Left lung (tissue), 10 donors: Measurements from ENCODE around the gene ARL16. TPM values are rescaled to one million over a fixed set of nuclear protein-coding genes. Genes with fewer than 3 reads are reported as not detected.

Experiments used
- ATAC-seq: fragments of 200-7000 bp; cut with Tn5 transposase; one replicate; pipeline ENCODE4 v1.9.1; 2020; ENCODE audit warnings: moderate library complexity
- DNase-seq, 4 donors: peaks; one replicate each; pipeline ENCODE4 v3.0.0-alpha.2; 2013 to 2020
- H3K27ac ChIP-seq, 2 donors: fragments of 200-600 bp; sonication (generic) in 1 of 2; one replicate each; pipeline versions ENCODE4 v1.5.0 to v1.8.0; 2020 to 2021
- H3K27me3 ChIP-seq, 2 donors: fragments of 200-600 bp; sonication (generic) in 1 of 2; one replicate each; pipeline versions ENCODE4 v1.5.0 to v1.8.0; 2020 to 2021
- H3K36me3 ChIP-seq, 2 donors: fragments of 200-600 bp; sonication (generic) in 1 of 2; one replicate each; pipeline versions ENCODE4 v1.5.0 to v1.8.0; 2020 to 2021
- H3K4me1 ChIP-seq, 2 donors: fragments of 200-600 bp; one replicate each; pipeline ENCODE4 v1.8.0; 2021
- H3K4me3 ChIP-seq, 2 donors: fragments of 200-600 bp; sonication (generic) in 1 of 2; one replicate each; pipeline versions ENCODE4 v1.5.0 to v1.8.0; 2020 to 2021; ENCODE audit warnings: mild to moderate bottlenecking in 1 of 2
- H3K9me3 ChIP-seq, 2 donors: fragments of 200-600 bp; sonication (generic) in 1 of 2; one replicate each; pipeline versions ENCODE4 v1.5.0 to v1.8.0; 2020 to 2021
- intact Hi-C, 2 donors: fragments of 100-400 bp; cut with DNase I; formaldehyde crosslinking; loops; one replicate each; pipeline versions ENCODE4 v1.11.2 to v1.14.2; 2022
- polyA plus RNA-seq, 6 donors: library from polyadenylated mRNA; unstranded; fragments of 120-200 nt; gene quantifications; one replicate each; pipeline ENCODE4 v1.2.1, GENCODE V29; 2013; ENCODE audit not compliant: insufficient read length in 6 of 6
- total RNA-seq, 2 donors: library from RNA; stranded (reverse); fragmentation: NEBNext Ultra II Directional; extraction: Animal tissue kit (Norgen Biotek cat#: 25700); gene quantifications; one replicate each; pipeline ENCODE4 v1.2.1, GENCODE V29; 2021
- TF ChIP-seq, protein P1 (sequence below), 2 donors: fragments of 200-600 bp; sonication (generic) in 1 of 2; IDR thresholded peaks; one replicate each; pipeline versions ENCODE4 v1.5.0 to v1.8.0; 2021; ENCODE audit warnings: antibody characterized with exemption in 2 of 2
- donor health status: DM: no; HTN: yes; CAD: no.
- donor health status: DM: no; HTN: no; CAD: no.

Gene ARL16
- total and polyA plus RNA-seq, 8 donors: 22.5 to 48.1 (median 41.9) TPM

DNA sequence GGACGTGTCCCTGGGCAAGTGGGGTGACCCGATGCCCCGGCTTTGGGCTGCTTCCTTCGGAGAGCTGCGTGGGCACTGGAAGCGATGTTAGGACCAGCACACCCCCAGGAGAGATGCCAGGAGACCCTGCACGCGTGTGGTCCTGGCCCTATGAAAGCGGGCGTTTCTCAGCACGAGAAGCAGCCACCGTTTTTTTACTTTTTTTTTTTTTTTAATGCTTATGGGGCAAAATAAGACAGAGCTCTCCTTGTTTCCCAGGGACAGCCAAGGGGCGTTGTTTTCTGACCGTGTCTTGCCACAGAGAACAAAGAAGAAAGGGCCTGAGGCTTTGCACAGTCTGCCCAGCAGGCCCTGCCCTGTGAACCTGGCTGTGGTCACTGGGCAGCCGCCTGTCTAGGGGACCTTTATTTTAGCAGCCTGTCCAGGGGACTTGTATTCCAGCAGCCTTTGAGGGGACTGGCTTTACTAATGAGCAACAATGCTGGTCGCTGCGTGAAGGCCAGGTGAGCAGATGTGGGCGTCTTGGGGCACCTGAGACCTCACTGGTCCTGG, 29.5 kb upstream of the ARL16 start:
- DNase-seq (no peak), ATAC-seq (no peak)
- Histone ChIP-seq H3K4me1 (peaks cover 23 to 42% of the 10 kb centered on the region in 2 donors), H3K36me3 (peaks cover 0 to 20% of the 10 kb centered on the region in 2 donors), H3K4me3 (peak overlapping the region; percentile 83 to 85), H3K27me3 (no peaks in the 10 kb centered on the region), H3K27ac (no peak overlapping the region), H3K9me3 (no peaks in the 10 kb centered on the region)
- intact Hi-C loops: no loop called here
- TF ChIP-seq, protein P1, sequence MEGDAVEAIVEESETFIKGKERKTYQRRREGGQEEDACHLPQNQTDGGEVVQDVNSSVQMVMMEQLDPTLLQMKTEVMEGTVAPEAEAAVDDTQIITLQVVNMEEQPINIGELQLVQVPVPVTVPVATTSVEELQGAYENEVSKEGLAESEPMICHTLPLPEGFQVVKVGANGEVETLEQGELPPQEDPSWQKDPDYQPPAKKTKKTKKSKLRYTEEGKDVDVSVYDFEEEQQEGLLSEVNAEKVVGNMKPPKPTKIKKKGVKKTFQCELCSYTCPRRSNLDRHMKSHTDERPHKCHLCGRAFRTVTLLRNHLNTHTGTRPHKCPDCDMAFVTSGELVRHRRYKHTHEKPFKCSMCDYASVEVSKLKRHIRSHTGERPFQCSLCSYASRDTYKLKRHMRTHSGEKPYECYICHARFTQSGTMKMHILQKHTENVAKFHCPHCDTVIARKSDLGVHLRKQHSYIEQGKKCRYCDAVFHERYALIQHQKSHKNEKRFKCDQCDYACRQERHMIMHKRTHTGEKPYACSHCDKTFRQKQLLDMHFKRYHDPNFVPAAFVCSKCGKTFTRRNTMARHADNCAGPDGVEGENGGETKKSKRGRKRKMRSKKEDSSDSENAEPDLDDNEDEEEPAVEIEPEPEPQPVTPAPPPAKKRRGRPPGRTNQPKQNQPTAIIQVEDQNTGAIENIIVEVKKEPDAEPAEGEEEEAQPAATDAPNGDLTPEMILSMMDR (IDR thresholded peaks at IDR 0.05): no peak

DNA sequence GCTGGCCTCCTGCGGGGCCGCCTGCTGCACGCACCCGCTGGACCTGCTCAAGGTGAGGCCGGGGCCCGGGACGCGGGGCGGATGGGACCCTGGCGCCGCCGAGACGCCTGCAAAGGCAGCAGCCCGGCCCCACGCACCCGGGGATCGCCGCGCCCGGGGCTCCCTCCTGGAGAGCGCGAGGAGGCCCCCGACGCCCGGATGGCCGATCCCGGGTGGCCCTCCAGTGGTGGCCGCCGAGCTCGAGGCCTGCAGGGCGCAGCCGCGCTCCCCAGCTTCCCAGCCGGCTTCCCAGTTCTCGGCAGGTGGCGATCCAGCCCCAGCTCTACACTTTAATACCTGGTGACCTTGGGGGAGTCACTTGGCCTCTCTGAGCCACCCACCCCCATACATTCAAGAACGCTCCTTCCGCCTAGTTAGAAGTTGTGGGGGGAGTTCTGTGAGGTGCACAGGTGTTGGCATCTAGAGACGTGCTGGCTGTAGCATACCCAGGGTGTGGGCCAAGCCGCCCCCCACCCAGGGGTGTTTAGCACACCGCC, 28.9 kb upstream of the ARL16 start:
- ATAC-seq (peak; percentile 25), DNase-seq (peak in 1 of 4 donors; percentile 87)

DNA sequence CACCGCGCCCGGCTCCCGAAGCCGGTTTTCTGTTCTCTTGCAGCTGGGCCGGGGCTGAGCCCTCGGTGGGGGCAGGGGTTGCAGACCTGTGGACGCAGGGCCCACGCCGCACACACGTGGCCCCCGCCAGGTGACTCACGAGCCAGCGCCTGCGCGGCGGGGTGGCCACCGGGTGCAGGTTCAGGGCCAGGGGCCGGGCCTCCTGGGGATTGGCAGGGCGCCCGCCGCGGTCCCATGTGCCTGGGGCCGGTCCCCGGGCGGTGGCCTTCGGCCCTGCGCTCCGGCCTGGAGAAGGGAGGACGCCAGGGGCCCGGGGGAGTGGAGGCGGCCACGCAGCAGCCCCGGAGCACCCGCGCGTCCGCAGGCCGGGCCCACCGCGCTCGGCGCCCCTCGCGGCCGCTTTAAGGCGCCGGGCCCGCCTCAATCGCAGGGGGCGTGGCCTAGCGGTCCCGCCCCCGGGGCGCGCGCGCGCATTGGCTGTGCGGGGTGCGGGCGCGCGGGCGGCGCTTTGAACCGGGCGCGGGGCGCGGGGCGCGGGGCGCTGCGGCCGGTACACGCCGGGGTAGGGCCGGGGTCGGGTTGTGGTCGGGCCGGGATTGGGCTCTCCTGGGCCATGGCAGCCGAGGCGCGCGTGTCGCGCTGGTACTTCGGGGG, 28.3 kb upstream of the ARL16 start, which contains the start of gene SLC25A10:
Gene SLC25A10, plus strand, starts transcription at position 471 of the 654 bp plus-strand sequence. Its CDS starts 143 bp downstream, at position 614.
- DNase-seq (peak; percentile 74 to 93 (median 80)), ATAC-seq (peak; percentile 87)
- Histone ChIP-seq H3K9me3 (no peaks in the 10 kb centered on the region), H3K36me3 (peaks cover 0 to 20% of the 10 kb centered on the region in 2 donors), H3K27ac (peak within 1 kb of the TSS in 1 of 2 donors; percentile 71), H3K4me1 (peaks cover 23 to 42% of the 10 kb centered on the region in 2 donors), H3K27me3 (no peaks in the 10 kb centered on the region), H3K4me3 (peak within 1 kb of the TSS; percentile 83 to 85)
- TF ChIP-seq, protein P1 (IDR thresholded peaks at IDR 0.05): peak in 1 of 2 donors; percentile 29
- intact Hi-C loops: no loop called here

More for the DNA sequence above, 28.9 kb upstream of the ARL16 start:
- Histone ChIP-seq H3K27me3 (no peaks in the 10 kb centered on the region), H3K4me1 (peaks cover 23 to 42% of the 10 kb centered on the region in 2 donors), H3K9me3 (no peaks in the 10 kb centered on the region), H3K27ac (no peak overlapping the region), H3K4me3 (peak overlapping the region; percentile 83 to 85), H3K36me3 (peaks cover 0 to 20% of the 10 kb centered on the region in 2 donors)
- intact Hi-C loops: no loop called here
- TF ChIP-seq, protein P1 (IDR thresholded peaks at IDR 0.05): no peak

GRCh38 chr17:81710514-81711308, 27.1 kb upstream of the ARL16 start:
- Histone ChIP-seq H3K27me3 (no peaks in the 10 kb centered on the region), H3K4me1 (peaks cover 23 to 42% of the 10 kb centered on the region in 2 donors), H3K27ac (no peak overlapping the region), H3K4me3 (peak overlapping the region in 1 of 2 donors; percentile 83), H3K36me3 (peaks cover 0 to 33% of the 10 kb centered on the region in 2 donors), H3K9me3 (no peaks in the 10 kb centered on the region)
- TF ChIP-seq, protein P1 (IDR thresholded peaks at IDR 0.05): no peak
- ATAC-seq (peak; percentile 4), DNase-seq (peak in 1 of 4 donors; percentile 84)
- intact Hi-C loops: no loop called here
